Measurements from ENCODE around the gene MBD3L5.
"Not testable (repeated sequence)": the region's sequence is repeated elsewhere in the genome, so short reads cannot be mapped to it uniquely, and the experiment has no call there.

MBD3L5 gene

DNA sequence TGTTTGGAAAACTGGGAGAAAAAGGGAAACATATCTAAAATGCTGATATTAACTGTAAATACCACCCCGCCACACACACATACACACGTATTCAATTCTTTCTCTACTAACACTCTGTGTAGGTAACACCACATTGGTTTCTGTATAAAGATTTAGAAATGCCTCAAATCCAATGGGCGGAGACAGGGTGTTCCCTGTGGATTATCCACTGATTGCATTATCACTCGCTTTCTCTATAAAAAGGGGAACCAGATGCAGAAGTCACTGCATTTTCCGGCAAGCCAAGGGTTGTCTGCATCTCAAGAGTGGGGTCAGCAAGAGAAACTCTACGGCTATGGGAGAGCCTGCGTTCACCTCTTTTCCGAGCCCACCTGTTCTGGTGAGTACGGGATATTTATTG is at the start of gene MBD3L5:
MBD3L5 (plus strand) TSS at position 301 of the 400 bp plus-strand sequence; CDS start at position 335, 34 bp downstream.
- DNase-seq (ENCODE audit: low read depth), result not testable (repeated sequence)

DNA sequence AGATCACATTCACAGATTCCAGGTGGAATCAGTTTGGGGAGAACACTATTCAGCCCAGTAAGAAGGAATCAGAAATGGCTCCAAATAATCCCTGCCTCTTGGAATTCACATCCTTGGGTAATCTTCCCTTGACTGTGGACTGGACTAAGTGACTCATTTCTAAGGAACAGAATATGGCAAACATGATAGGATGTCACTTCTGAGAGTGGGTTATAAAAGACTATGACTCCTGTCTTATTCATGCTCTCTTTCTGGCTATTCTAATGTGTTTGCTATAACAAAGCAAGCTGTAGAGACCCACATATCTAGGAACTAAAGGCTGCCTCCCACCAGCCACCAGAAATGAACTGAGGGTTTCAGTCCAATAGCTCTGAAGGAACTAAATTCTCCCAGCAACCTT is 46.9 kb upstream of the MBD3L5 start:
- DNase-seq (ENCODE audit: low read depth), result no peak

GRCh38 chr19:6987850-6988249 is 42.5 kb upstream of the MBD3L5 start:
- no peak for DNase-seq (ENCODE audit: low read depth)

DNA sequence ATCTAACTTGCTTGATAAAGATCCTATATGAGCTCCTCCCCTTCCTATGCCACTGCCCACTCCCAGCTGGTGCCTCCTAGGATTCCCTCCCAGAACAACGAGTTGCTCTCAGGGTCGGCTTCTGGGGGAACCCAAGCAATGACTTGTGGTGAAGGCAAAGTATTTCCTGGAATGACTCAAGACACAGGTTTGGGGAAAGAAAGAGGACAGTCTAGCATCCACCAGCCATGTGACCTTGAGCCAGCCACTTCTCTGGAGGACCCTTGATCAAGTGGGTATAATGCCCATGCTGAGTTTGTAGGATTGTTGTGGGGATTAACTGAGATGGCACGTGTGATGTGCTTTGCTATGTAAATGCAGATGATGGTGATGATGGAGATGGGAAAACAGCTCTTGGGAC is 42.1 kb upstream of the MBD3L5 start:
- DNase-seq (ENCODE audit: low read depth), result no peak

GRCh38 chr19:6995054-6995453 is 35.3 kb upstream of the MBD3L5 start:
- no peak for DNase-seq (ENCODE audit: low read depth)

GRCh38 chr19:6996810-6997209 is 33.6 kb upstream of the MBD3L5 start:
- DNase-seq (ENCODE audit: low read depth), result no peak

DNA sequence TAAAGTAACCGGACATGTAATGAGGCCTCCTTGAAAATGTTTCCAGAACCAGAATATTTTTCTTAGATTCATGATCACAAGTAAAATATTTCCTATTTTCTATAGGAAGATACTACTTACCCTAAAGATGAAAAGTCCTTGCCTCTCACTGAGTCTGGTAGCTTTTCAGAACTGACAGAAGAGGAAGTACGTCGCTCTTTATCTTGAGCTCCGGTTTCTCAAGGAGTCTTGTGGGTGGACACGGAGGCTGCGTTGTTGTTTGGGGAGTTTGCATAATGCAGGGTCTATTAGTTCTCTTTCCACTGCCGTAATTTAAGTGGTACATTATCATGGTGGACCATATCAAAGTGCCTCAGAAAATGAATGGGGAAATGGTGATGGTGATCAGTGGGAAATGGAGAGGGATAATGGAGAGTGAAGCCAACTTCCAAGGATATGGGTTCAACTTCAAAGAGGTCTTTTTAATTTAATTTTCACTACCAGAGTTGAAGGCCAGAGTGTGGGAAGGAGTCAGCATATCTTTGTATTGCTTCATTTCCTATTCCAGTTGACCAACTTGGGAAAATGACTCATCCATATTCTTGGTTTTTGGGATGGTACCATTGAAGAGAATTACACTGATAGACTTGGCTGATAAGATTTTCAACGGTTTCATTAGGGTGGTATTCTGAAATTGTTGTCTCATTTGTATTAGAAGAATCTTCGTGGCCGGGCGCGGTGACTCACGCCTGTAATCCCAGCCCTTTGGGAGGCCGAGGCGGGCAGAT is 32.5 kb upstream of the MBD3L5 start:
- no peak for DNase-seq (ENCODE audit: low read depth)

GRCh38 chr19:6999933-7000332 is 30.4 kb upstream of the MBD3L5 start:
- no peak for DNase-seq (ENCODE audit: low read depth)

GRCh38 chr19:7000333-7000732 is 30.0 kb upstream of the MBD3L5 start:
- no peak for DNase-seq (ENCODE audit: low read depth)

DNA sequence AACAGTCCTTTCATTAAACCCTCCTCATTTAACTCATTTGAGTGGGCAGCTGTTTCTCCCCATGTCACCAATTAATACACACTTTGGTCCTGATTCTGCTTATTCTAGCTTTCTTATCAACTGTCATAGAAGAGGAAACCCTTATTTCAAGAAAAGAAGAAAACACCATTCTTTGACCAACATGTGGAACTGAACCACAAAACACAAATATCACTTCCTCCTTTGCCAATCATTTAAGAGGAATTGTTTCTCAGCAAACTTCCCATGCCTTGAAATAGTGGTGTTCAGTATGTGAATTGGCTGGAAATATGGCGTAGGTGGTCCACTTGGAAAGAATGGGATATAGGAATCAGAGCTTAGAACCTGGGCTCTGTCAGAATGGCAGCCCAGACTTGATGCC is 29.6 kb upstream of the MBD3L5 start:
- no peak for DNase-seq (ENCODE audit: low read depth)

DNA sequence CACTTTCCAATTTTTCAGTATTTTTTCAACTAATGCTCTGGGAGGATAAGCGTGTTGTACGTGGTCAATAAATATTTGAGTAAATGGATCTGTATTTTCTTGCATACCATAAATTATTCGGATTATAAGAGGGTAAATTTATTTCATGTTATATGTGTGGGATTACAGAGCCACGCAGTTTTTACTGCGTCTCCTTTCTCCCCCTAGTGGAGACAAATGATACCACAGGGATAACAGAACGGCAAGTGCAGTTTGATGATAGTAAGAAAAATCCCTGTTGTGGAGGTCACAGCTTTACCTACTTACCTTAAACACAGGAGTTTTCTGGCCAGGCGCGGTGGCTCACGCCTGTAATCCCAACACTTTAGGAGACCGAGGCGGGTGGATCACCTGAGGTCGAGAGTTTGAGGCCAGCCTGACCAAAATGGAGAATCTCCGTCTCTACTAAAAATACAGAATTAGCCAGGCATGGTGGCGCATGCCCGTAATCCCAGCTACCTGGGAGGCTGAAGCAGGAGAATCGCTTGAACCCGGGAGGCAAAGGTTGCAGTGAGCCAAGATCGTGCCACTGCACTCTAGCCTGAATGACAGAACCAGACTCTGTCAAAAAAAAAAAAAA is 26.0 kb upstream of the MBD3L5 start:
- DNase-seq (ENCODE audit: low read depth), result no peak

DNA sequence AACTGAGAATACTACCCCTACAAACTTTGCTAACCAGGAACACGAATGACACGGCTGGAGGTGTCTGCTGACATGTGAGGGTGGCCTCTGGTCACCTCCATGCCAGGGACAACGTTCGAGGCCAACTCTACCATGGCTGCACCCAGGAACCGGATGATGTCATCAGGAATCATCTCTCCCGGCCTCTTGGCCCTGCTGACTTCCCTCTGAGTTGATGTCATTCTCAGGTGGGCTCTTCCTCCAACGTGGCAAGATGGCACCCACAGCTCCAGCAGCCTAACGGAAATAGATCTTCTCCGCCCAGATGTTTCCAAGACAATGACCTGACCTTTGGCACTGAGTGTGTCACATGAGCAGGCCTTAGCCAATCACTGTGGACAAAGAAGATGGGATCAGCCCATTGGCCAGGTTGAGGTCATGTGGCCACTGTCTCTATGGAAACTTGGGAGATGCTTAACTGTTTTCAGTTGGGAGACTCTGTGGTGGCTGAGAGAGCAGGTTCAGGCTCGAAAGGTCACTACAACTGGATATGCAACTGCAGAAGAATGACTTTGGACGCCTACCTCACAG is 24.2 kb upstream of the MBD3L5 start:
- no peak for DNase-seq (ENCODE audit: low read depth)

DNA sequence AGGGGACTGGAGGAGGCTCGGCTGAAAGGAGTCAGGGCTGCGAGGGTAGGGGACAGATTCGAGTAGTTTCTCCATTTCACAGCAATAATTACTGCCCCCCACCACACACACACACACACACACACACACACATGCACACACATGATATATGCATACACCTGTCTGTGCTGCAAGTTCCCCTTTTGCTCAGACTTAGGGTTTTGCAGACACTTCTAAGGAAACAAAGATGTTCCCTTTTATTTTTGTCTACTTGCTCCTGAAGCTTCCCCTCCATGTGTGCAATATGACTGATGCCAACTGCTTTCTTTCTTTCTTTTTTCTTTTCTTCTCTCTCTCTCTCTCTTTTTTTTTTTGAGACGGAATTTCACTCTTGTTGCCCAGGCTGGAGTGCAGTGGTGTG is 22.5 kb upstream of the MBD3L5 start:
- DNase-seq (ENCODE audit: low read depth), result no peak

DNA sequence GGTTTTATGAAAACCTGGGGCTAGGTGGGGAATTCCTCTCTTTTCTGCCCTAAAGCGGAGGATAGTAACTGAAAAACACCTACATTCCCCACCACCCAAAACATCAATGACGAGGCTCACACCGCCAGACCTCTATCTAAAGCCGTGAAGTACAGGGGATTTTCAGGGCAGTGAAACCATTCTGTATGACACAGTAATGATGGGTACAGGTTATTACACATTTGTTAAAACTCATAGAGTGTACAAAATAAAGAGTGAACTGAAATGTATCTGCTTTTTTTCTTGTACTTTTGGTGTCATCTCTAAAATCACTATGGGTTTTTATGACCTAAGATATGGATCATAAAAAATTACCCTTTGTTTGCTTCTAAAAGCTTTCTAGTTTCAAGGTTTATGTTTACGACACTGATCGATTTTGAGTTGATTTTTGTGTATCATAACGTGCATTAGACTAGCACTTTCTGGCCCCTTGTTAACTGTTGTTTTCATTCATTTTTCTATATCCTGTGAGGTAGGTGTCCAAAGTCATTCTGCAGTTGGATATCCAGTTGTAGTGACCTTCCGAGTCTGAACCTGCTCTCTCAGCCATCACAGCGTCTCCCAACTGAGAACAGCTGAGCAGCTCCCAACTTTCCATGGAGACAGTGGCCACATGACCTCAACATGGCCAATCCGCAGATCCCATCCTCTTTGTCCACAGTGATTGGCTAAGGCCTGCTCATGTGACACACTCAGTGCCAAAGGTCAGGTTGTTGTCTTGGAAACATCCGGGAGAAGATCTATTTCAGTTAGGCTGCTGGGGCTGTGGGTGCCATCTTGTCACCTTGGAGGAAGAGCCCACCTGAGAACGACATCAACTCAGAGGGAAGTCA is 19.4 kb upstream of the MBD3L5 start:
- DNase-seq (ENCODE audit: low read depth), result no peak

DNA sequence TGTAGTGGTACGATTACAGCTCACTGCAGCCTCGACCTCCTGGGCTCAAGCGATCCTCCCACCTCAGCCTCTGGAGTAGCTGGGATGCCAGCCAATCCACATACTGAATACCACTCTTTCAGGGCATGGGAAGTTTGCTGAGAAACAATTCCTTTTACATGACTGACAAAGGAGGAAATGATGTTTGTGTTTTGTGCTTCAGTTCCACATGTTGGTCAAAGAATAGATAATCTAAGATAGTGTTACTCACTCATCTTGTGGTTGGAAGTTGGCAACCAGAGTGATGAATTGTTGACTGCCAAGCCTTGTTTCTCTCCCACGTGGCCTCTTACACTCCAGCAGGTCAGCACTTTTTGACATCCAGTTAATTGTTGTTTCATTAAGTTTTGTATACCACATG is 16.7 kb upstream of the MBD3L5 start:
- no peak for DNase-seq (ENCODE audit: low read depth)

DNA sequence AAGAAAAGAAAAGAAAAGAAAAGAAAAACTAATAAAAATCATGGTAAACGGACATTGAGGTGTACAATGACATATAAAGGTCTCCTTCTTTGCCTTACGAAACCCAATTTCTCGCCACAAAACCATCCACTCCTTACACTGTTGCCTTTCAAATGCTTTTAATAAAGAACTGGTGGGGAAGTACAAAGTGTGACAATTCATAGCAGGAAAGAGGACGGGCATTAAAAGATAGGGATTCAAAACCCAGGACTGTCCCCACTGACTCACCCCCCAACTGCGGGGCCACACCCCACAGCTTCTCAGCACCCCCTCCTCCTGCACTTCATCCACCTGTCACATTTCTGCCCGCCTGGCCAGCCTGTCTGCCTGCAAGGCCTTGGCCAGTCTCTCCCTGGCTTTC is 11.6 kb upstream of the MBD3L5 start:
- no peak for DNase-seq (ENCODE audit: low read depth)

DNA sequence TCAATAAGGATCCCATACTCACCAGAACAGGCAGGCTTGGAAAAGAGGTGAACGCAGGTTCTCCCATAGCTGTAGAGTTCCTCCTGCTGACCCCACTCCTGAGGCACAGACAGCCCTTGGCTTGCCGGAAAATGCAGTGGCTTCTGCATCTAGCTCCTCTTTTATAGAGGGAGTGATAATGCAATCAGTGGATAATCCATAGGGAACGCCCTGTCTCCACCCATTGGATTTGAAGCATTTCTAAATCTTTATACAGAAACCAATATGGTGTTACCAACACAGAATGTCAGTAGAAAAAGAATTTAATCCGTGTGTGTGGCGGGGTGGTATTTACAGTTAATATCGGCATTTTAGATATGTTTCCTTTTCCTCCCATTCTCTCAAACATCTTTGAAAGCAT is 9.0 kb upstream of the MBD3L5 start, which contains the start of gene MBD3L2B:
MBD3L2B (minus strand) TSS at position 101 of the 400 bp plus-strand sequence; CDS start at position 67, 34 bp downstream.
- DNase-seq (ENCODE audit: low read depth), result not testable (repeated sequence)

GRCh38 chr19:7028790-7029189 is 1.6 kb upstream of the MBD3L5 start:
- not testable (repeated sequence) for DNase-seq (ENCODE audit: low read depth)

DNA sequence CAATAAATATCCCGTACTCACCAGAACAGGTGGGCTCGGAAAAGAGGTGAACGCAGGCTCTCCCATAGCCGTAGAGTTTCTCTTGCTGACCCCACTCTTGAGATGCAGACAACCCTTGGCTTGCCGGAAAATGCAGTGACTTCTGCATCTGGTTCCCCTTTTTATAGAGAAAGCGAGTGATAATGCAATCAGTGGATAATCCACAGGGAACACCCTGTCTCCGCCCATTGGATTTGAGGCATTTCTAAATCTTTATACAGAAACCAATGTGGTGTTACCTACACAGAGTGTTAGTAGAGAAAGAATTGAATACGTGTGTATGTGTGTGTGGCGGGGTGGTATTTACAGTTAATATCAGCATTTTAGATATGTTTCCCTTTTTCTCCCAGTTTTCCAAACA is 9.7 kb downstream of the MBD3L5 start, which contains the start of gene MBD3L4:
MBD3L4 (minus strand) TSS at position 101 of the 400 bp plus-strand sequence; CDS start at position 66, 35 bp downstream.
- DNase-seq (ENCODE audit: low read depth), result not testable (repeated sequence)

GRCh38 chr19:7041563-7041962 is 11.2 kb downstream of the MBD3L5 start:
- not testable (repeated sequence) for DNase-seq (ENCODE audit: low read depth)

GRCh38 chr19:7049021-7049420 is 18.6 kb downstream of the MBD3L5 start, which contains the start of gene MBD3L2:
TSS of gene MBD3L2 (plus strand) at chr19:7049321. CDS start at chr19:7049374, 53 bp downstream.
- DNase-seq (ENCODE audit: low read depth), result not testable (repeated sequence)

DNA sequence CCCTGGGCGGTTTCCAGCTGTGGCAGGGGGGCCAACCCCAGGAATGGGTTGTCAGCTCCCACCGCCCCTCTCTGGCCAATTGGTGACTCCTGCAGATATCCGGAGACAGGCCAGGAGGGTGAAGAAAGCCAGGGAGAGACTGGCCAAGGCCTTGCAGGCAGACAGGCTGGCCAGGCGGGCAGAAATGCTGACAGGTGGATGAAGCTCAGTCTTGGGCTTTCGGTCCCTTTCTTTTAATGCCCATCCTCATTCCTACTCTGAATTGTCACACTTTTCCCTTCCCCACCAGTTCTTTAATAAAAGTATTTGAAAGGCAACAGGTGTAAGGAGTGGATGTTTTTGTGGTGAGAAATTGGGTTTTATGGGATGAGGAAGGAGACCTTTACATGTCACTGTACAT is 21.0 kb downstream of the MBD3L5 start:
- DNase-seq (ENCODE audit: low read depth), result not testable (repeated sequence)

Measured in HS-27A (cell line).